Muscle layer of duodenum (tissue), 2 donors: ENCODE results near the gene KIF1A.

Experiments
- H3K27ac ChIP-seq: one replicate; pipeline ENCODE4 v1.7.0; 2013; ENCODE audit warnings: mild to moderate bottlenecking, low read length
- H3K27me3 ChIP-seq: one replicate; pipeline ENCODE4 v1.7.0; 2013; ENCODE audit warnings: low read depth, mild to moderate bottlenecking, control low read depth, low read length
- H3K36me3 ChIP-seq, 2 donors: one replicate each; pipeline ENCODE4 v1.7.0; 2013; ENCODE audit warnings: low read length in 2 of 2, control low read depth in 1 of 2, mild to moderate bottlenecking in 1 of 2; ENCODE audit not compliant: insufficient read depth in 2 of 2, control insufficient read depth in 1 of 2
- H3K4me1 ChIP-seq, 2 donors: one replicate each; pipeline ENCODE4 v1.7.0; 2013; ENCODE audit warnings: low read length in 2 of 2, mild to moderate bottlenecking in 2 of 2, control low read depth in 1 of 2, moderate library complexity in 1 of 2; ENCODE audit not compliant: insufficient read depth in 2 of 2, control insufficient read depth in 1 of 2
- H3K4me3 ChIP-seq, 2 donors: one replicate each; pipeline ENCODE4 v1.7.0; 2013; ENCODE audit warnings: low read length in 2 of 2, low read depth in 1 of 2, mild to moderate bottlenecking in 1 of 2
- H3K9me3 ChIP-seq, 2 donors: one replicate each; pipeline ENCODE4 v1.7.0; 2013; ENCODE audit warnings: low read length in 2 of 2, control low read depth in 1 of 2, mild to moderate bottlenecking in 1 of 2; ENCODE audit not compliant: control insufficient read depth in 1 of 2
- donor health status: healthy.

The KIF1A gene

DNA sequence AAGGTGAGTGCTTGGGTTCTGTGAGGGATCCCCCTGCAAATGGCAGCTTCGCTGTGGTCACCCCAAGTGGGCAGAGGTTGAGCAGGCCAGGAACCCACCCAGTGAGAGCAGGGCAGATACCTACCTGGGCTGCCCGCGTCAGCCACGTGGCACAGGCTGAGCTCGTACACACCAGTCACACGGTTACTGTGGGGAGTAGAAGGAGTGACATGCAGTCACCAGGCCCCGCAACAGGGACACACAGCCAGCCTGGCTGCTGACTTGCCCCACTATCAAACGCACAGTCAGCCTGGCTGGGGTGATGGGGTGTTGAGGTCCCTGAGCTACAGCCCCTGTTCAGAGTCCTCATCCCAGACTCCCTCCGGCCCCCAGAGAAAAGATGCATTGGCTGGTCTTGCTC lies 96.2 kb downstream of the KIF1A start:
- no peak overlapping the region for H3K4me3 ChIP-seq
- no peaks in the 10 kb centered on the region for H3K4me1 ChIP-seq
- H3K27ac ChIP-seq: no peak overlapping the region
- H3K9me3 ChIP-seq: no peaks in the 10 kb centered on the region
- H3K36me3 ChIP-seq: no peaks in the 10 kb centered on the region
- H3K27me3 ChIP-seq: no peaks in the 10 kb centered on the region

DNA sequence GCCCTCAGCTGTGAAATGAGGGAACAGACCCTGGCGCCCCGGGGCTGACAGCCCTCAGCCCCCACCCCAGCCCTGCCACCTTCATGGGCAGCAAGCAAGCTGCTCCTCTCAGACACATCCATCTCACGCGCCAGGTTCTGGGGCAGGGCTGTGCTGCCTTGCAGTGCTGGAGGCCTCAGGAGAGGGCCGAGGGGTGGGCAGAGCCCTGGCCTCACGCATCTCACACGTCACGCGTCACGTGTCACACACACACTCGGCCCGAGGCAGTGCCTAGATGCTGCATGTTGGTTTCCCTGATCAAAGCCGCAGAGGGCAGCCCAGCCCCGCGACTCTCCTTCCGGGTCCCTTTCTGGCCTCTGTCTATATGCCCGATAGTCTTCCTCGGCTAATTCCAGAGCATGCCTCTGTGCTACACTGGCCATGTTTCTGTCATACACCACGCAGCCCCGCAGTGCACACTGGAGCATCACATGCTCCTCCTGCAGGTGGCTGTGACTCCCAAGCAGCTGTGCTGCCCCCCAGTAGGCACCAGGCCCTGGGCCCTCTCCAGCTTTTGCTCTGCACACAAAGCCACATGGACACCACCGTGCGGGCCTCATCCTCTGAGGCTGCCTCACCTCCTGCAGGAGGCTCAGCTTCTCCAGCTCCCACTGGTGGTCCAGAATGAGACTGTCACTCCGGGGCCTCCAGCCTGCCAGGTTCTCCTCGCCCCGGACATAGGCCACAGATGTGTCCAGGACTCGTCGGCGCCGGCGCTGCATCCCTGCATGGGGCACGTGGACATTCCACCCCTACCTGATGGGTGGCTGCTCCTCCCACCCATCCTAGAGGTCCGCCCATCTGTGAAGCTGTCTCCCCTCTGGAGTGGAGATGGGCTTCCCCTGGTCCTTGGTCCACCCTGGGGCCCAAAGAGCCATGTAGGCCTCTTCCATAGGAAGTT lies 97.0 kb downstream of the KIF1A start:
- no peaks in the 10 kb centered on the region for H3K36me3 ChIP-seq
- no peaks in the 10 kb centered on the region for H3K9me3 ChIP-seq
- no peak overlapping the region for H3K4me3 ChIP-seq
- H3K4me1 ChIP-seq: no peaks in the 10 kb centered on the region
- H3K27ac ChIP-seq: no peak overlapping the region
- H3K27me3 ChIP-seq: no peaks in the 10 kb centered on the region

DNA sequence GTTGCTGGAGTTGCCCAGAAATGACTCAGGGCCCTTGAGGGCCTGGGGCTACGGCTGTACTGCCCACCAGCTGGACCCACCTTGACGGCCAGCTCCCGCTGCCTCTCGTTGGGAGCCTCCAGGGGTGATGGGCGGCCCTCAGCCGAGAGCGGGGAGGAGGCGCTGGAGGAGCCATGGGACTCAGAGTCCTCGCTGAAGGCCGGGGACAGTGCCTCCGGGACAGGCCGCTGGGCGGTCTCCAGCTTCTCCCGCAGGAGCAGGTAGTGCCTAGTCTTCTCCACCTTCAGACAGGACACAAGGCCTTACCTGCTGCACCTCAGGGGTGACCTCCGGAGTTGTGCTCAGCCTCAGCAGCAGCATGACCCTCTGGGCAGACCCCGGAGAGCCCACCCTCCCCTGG lies 97.6 kb downstream of the KIF1A start:
- Histone ChIP-seq H3K36me3 (no peaks in the 10 kb centered on the region), H3K9me3 (no peaks in the 10 kb centered on the region), H3K27ac (no peak overlapping the region), H3K4me3 (no peak overlapping the region), H3K27me3 (no peaks in the 10 kb centered on the region), H3K4me1 (no peaks in the 10 kb centered on the region)

DNA sequence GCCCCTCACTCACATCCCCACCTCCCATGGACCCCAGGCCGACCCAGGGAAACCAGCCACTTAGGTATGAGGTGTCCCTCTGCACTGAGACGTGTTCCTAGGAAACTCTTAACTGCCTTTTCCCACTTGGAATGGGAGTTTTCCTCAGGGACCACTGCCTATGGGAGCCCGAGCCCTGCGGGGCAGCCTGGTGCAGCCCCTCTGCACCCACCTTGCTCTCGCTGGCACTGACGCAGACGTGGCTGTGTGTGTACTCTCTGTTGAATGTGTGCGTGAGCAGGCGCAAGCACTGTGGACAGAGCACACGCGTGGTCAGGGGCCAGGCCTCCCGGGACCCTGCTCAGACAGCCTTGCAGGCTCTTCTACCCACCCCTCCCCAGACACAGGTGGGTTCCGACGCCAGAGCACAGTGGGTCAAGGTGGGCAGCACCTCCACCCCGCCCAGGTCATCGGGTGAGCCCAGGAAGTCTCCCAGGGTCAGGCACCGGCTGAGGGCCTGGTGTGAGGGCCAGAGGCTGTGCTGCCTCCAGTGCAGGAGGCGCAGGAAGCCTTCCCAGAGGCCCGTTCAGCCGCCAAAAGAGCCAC lies 98.3 kb downstream of the KIF1A start:
- Histone ChIP-seq H3K4me1 (no peaks in the 10 kb centered on the region), H3K27ac (no peak overlapping the region), H3K36me3 (no peaks in the 10 kb centered on the region), H3K9me3 (no peaks in the 10 kb centered on the region), H3K27me3 (no peaks in the 10 kb centered on the region), H3K4me3 (no peak overlapping the region)

DNA sequence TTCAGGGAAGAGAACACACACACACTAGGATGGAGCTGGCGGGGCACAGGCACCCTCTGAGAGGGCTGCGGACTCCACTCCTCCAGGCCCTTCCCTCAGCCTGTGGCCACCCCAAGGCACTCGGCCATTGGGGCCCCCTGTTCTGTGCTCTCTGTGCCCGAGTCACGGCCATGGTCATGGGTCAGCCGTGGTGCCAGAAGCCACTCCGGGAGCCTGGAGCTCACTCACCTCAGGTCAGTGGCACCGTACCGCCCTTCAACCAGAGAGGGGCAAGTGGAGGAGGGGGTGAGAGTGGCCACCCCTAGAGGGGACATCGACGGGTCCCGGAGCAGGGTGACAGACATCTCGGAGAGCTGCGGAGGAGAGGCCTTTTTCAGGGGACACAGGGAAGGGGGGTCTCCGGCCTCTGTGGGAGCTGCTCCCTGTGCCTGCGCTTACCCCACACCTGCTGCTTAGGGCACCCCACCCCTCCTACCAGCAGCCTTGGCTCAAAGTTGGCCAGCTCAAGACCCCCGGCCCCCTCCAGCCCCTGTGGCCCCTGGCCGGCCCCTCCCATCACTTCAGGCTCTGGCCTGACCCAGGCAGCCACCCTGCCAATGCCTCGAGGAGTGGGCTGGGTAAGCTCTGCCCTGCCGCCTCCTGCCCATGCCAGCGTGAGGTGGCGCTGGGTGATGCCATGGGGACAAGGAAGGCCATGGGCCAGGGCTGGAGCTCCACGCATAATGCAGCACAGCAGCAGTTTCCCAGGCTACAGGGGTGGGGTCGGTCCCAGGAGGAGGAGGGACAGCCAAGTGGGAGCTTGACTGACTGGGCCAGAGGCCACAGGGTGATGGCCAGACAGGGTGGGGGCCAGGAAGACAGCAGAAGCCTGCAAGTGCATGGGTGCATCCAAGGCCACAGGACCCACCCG lies 99.1 kb downstream of the KIF1A start:
- Histone ChIP-seq H3K27ac (no peak overlapping the region), H3K4me3 (no peak overlapping the region), H3K36me3 (no peaks in the 10 kb centered on the region), H3K27me3 (no peaks in the 10 kb centered on the region), H3K4me1 (no peaks in the 10 kb centered on the region), H3K9me3 (no peaks in the 10 kb centered on the region)

DNA sequence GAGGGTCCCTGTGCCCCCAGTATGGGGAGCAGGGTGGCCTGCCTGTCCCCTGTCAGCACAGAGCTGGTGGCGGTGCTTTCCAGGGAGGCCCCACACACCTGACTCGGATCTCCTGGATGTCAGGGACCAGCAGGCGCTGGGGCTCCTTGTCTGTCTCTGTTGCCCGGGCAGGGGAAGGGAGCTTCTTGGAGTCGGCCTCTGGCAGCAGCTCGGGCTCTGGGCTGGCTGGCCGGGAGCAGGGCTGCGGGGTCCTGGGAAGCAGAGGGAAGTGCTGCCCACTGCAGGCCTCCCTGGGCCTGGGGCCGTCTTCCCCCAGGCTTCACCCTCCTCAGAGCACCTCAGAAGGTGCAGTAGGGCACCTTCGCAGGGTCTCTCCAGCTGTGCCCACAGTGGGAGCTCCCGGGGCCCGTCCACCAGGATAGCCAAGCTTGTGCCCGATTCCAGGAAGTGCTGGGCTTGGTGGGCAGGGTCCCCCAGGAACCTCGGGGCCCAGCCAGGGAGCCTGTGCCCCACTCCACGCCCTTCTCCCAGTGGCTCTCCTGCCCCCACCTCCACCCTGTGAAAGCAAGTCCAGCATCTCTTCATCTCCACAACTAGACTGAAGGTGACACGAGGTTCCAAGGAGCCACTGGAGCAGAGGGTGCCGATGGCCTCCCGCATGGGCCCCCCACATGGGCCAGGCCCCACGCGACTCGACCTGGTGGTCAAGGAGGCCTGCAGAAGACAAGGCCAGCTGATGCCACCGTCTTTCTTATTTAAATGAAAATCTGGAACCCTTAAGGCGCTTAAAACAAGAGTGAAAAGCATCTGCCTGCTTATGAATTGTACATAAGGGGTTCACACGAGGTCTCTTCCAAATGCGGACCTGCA lies 100.1 kb downstream of the KIF1A start:
- H3K27ac ChIP-seq: no peak overlapping the region
- H3K36me3 ChIP-seq: no peaks in the 10 kb centered on the region
- H3K4me3 ChIP-seq: no peak overlapping the region
- no peaks in the 10 kb centered on the region for H3K4me1 ChIP-seq
- no peaks in the 10 kb centered on the region for H3K27me3 ChIP-seq
- H3K9me3 ChIP-seq: no peaks in the 10 kb centered on the region

DNA sequence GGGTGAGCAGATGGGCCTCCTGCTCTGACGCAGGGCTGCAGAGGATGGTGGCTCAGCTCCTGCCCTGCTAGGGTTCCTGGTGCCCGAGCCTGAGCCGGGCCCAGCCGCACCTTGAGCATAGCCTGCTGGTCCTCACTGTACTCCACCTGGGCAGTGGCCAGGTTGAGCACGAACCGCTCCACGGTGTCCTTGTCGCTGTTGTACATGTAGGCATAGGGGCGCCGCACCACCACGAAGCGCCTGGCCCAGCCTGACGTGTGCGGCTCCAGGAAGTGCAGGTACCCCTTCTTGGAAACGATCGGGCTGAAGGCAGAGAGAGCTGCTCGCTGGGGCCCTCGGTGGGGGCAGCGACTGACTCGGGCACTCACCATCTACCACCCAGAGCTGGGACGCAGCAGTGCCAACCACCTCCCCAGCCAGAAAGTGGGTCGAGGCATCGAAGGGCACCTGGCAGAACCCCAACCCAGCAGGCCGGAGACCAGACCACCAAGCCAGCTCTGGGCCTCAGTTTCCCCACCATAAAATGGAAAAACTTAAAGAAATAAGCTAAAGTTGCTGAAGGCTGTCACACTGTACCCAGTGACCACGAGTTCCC lies 101.0 kb downstream of the KIF1A start:
- Histone ChIP-seq H3K4me3 (no peak overlapping the region), H3K9me3 (no peaks in the 10 kb centered on the region), H3K36me3 (no peaks in the 10 kb centered on the region), H3K27me3 (no peaks in the 10 kb centered on the region), H3K27ac (no peak overlapping the region), H3K4me1 (no peaks in the 10 kb centered on the region)

DNA sequence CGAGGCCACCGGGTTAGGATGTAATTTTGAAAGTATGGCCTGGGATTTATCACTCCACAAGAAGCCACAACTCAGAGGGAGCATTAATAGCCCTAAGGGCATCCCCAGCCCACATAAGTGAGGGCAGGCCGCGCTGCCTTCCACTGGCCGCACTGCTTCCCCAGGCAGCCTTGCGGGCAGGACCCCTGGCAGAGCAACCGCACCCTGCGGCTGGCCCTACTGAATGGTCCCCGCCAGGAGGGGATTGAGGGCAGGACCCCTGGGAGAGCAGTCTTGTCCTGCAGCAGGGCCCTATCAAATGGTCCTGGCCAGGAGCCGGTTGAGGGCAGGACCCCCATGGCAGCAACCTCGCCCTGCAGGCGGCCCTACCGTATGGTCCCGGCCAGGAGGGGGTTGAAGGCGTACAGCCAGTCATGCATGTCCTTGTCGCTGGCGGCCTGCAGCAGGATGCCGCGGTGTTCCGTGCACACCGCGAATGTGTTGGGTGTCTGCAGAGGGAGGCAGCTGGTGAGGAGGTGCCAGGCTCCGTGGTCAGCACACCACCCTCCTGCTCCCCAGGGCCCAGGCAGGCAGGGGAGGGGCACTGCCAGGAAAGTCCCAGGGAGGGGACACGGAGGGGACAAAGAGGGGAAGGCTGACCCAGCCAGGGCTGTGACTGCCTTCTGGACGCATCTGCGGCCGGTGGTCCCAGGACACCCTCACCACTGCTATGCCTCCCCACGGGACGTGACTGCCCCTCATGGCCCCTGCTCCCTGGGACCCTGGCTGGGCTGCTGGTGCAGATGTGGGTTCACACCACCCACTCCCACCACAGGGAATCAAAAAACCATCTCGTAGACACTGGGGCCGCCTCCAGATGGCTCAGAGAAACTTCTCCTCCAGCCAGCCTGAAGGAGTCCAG lies 102.1 kb downstream of the KIF1A start:
- Histone ChIP-seq H3K36me3 (no peaks in the 10 kb centered on the region), H3K9me3 (no peaks in the 10 kb centered on the region), H3K27ac (no peak overlapping the region), H3K27me3 (no peaks in the 10 kb centered on the region), H3K4me3 (no peak overlapping the region), H3K4me1 (no peaks in the 10 kb centered on the region)

DNA sequence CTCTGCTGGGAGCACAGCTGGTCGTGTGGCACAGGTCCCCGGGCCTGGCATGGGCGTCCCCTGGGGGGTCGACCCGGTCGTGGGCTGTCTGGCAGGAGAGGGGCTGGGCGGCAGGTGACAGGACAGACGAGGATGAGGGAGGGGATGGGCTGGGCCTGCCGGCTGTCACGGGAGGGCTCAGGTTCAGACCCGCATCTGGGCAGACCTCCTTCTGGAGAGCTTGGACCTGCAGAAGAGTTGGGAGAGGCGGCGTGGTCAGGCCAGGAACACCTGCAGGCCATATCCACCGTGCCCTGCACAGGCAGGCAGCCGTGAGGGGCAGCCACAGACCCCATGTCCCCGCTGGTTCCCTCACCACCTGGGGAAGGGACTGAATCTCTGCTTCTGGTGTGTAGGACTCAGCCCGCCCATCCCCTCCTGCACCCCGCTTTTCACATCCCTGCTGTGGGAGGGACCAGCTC lies 102.8 kb downstream of the KIF1A start:
- Histone ChIP-seq H3K27ac (no peak overlapping the region), H3K36me3 (no peaks in the 10 kb centered on the region), H3K4me3 (no peak overlapping the region), H3K4me1 (no peaks in the 10 kb centered on the region), H3K27me3 (no peaks in the 10 kb centered on the region), H3K9me3 (no peaks in the 10 kb centered on the region)
